ENCODE data around the gene HPCAL1.

GRCh38 chr2:10419553-10420257 is 117.0 kb downstream of the HPCAL1 start:
- TF ChIP-seq CTCF (IDR thresholded peaks at IDR 0.05) (no peak), POLR2AphosphoS5 (IDR thresholded peaks at IDR 0.05) (no peak)
